ENCODE data around the gene RETREG1.

The RETREG1 gene, protein sequence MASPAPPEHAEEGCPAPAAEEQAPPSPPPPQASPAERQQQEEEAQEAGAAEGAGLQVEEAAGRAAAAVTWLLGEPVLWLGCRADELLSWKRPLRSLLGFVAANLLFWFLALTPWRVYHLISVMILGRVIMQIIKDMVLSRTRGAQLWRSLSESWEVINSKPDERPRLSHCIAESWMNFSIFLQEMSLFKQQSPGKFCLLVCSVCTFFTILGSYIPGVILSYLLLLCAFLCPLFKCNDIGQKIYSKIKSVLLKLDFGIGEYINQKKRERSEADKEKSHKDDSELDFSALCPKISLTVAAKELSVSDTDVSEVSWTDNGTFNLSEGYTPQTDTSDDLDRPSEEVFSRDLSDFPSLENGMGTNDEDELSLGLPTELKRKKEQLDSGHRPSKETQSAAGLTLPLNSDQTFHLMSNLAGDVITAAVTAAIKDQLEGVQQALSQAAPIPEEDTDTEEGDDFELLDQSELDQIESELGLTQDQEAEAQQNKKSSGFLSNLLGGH

GRCh38 chr5:16616536-16617273 is at the start of gene RETREG1:
Gene RETREG1 (minus strand): TSS chr5:16616997. CDS start chr5:16616971, 26 bp downstream.
- TF ChIP-seq, protein P1, sequence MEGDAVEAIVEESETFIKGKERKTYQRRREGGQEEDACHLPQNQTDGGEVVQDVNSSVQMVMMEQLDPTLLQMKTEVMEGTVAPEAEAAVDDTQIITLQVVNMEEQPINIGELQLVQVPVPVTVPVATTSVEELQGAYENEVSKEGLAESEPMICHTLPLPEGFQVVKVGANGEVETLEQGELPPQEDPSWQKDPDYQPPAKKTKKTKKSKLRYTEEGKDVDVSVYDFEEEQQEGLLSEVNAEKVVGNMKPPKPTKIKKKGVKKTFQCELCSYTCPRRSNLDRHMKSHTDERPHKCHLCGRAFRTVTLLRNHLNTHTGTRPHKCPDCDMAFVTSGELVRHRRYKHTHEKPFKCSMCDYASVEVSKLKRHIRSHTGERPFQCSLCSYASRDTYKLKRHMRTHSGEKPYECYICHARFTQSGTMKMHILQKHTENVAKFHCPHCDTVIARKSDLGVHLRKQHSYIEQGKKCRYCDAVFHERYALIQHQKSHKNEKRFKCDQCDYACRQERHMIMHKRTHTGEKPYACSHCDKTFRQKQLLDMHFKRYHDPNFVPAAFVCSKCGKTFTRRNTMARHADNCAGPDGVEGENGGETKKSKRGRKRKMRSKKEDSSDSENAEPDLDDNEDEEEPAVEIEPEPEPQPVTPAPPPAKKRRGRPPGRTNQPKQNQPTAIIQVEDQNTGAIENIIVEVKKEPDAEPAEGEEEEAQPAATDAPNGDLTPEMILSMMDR (conservative IDR thresholded peaks at IDR 0.05) = no peak; the same call in 1 of the 2 replicates
- peak; percentile 78 for TF ChIP-seq ZFX (IDR thresholded peaks at IDR 0.05)
- peak within 1 kb of the TSS; percentile 71 for H3K27ac ChIP-seq

- TF ChIP-seq, protein P1 (conservative IDR thresholded peaks at IDR 0.05) = no peak
- no peak for TF ChIP-seq ZFX (IDR thresholded peaks at IDR 0.05)
- H3K27ac ChIP-seq = peak overlapping the region; percentile 7; the same call in 1 of the 2 replicates
These were observed 49.5 kb upstream of the RETREG1 start for GRCh38 chr5:16666130-16666882.

DNA sequence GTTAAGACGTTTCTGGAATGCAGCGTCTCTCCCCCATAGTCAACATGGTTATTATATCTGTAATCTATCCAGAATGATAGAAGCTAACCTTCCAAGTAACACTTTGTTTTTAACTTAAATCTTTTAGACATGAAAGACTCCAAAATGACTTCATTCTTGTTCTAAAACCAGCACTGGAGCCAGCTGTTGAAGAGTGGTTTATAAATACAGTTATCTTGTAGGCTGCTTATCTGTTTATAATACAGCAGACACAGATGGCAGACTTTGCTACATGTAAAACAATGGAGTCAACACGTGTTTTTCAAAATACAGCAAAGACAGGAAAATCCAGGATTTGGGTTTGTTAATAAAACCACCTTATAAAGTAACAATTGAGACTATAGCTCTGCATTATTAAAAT is 48.8 kb upstream of the RETREG1 start:
- TF ChIP-seq, protein P1 (conservative IDR thresholded peaks at IDR 0.05) = no peak
- no peak for TF ChIP-seq ZFX (IDR thresholded peaks at IDR 0.05)
- no peak overlapping the region for H3K27ac ChIP-seq

DNA sequence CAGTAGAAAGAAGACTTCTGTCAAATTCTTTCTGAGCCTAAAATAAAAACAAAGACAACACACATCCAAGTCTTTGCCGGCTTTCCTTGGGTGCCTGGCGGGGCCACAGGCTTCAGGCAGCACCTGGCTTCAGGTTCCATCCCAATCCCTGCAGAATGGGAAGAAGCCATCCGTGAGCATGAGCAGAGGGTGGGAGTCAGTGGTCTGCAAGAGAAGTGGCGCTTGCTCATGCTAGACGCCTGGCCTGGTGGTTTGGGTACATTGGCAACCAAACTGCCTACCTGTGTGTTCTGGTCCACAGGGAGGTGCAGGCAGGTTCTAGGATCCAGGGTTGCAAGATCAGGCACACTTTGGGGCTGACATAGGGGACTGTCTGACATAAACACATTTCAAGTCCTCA is 47.6 kb upstream of the RETREG1 start:
- TF ChIP-seq, protein P1 (conservative IDR thresholded peaks at IDR 0.05) = no peak
- TF ChIP-seq ZFX (IDR thresholded peaks at IDR 0.05) = no peak
- no peak overlapping the region for H3K27ac ChIP-seq

- no peak for TF ChIP-seq ZFX (IDR thresholded peaks at IDR 0.05)
- TF ChIP-seq, protein P1 (conservative IDR thresholded peaks at IDR 0.05) = no peak
These were observed 47.0 kb upstream of the RETREG1 start for GRCh38 chr5:16663840-16664239.

DNA sequence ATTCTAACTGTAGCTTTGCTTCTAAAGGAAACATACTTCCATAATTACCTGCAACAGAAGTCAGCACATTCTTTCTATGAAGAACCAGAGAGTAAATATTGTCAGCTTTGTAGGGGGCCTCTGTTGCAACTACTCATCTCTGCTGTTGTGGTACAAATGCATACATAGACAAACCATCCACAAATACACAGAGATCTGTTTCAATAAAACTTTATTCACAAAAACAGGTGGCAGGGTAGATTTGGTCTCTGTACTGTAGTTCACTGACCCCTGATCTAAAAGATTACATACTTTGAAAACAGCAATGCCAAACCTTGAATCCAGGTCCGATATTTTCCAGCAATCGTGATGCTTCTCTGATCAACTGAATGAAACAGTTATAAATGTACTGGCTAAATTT is 44.9 kb upstream of the RETREG1 start:
- no peak overlapping the region for H3K27ac ChIP-seq
- TF ChIP-seq, protein P1 (conservative IDR thresholded peaks at IDR 0.05) = no peak
- TF ChIP-seq ZFX (IDR thresholded peaks at IDR 0.05) = no peak

More at GRCh38 chr5:16663840-16664239, 47.0 kb upstream of the RETREG1 start:
- no peak overlapping the region for H3K27ac ChIP-seq

Measured in C4-2B (cell line).